Panc1 (cell line): ENCODE measurements around the gene SLC16A5. TPM values are rescaled to one million over a fixed set of nuclear protein-coding genes. Genes with fewer than 3 reads are reported as not detected.

ENCODE experiments used
- ATAC-seq: fragments of 200-7000 bp; cut with Tn5 transposase; 2 replicates; pipeline ENCODE4 v1.9.1; 2020; ENCODE audit warnings: mild to moderate bottlenecking, moderate library complexity
- BruUV-seq: library from RNA; stranded (reverse); fragments of 400-500 nt; replicated peaks from 2 replicates; lab custom pipeline; 2021; lab: Mats Ljungman, UMichigan
- CTCF ChIA-PET: fragments of 300-600 bp; sonication (Branson Sonifier 250); formaldehyde crosslinking; loops from one replicate; lab custom pipeline; 2022; ENCODE audit warnings: antibody characterized with exemption; lab: Charles Lee
- POLR2A ChIA-PET: fragments of 300-600 bp; sonication (Branson Sonifier 250); formaldehyde crosslinking; loops from one replicate; lab custom pipeline; 2022; ENCODE audit warnings: antibody characterized with exemption; lab: Charles Lee
- DNase-seq: peaks from one replicate; pipeline ENCODE4 v3.0.0-alpha.2; 2010; ENCODE audit warnings: low read depth, low spot score
- H3K27ac ChIP-seq: 2 replicates; pipeline ENCODE4 v1.5.1; 2011; ENCODE audit warnings: mild to moderate bottlenecking, low read length, inconsistent platforms
- H3K27me3 ChIP-seq: fragments of 200-500 bp; sonication (Bioruptor generic); 2 replicates; pipeline ENCODE4 v1.6.0; 2014; ENCODE audit warnings: low read length, inconsistent platforms; ENCODE audit not compliant: control insufficient read depth, insufficient read depth
- H3K36me3 ChIP-seq: fragments of 200-500 bp; sonication (Bioruptor generic); 2 replicates; pipeline ENCODE4 v1.5.1; 2014; ENCODE audit warnings: inconsistent platforms, mild to moderate bottlenecking, low read length, moderate library complexity; ENCODE audit not compliant: control insufficient read depth, insufficient read depth
- H3K4me1 ChIP-seq: 2 replicates; pipeline ENCODE4 v1.5.1; 2011; ENCODE audit warnings: inconsistent platforms, mild to moderate bottlenecking, low read length, moderate library complexity; ENCODE audit not compliant: control insufficient read depth, insufficient read depth
- H3K4me3 ChIP-seq, 2 experiments: 2 replicates each; pipeline ENCODE4 v1.5.1; 2011 to 2012; ENCODE audit warnings: low read depth in 2 of 2, low read length in 2 of 2, mild to moderate bottlenecking in 2 of 2, inconsistent platforms in 1 of 2, moderate library complexity in 1 of 2
- H3K9me3 ChIP-seq: fragments of 200-500 bp; sonication (Bioruptor generic); 2 replicates; pipeline ENCODE4 v1.5.1; 2014; ENCODE audit warnings: low read depth, mild to moderate bottlenecking, inconsistent platforms, low read length, moderate library complexity; ENCODE audit not compliant: control insufficient read depth, insufficient read depth
- CTCF ChIP-seq: fragments of 450-650 bp; IDR thresholded peaks from 2 replicates; pipeline ENCODE4 v1.5.1; 2017; ENCODE audit warnings: mild to moderate bottlenecking
- POLR2AphosphoS5 ChIP-seq: IDR thresholded peaks from 2 replicates; pipeline ENCODE4 v1.6.1; 2012; ENCODE audit warnings: mild to moderate bottlenecking, low read depth, low read length, moderate library complexity
- REST ChIP-seq, 2 experiments: IDR thresholded peaks; 2 replicates each; pipeline ENCODE4 v1.6.1; 2011 to 2012; ENCODE audit warnings: low read depth in 2 of 2, control low read depth in 1 of 2, low read length in 1 of 2, mild to moderate bottlenecking in 1 of 2, moderate library complexity in 1 of 2; ENCODE audit not compliant: insufficient read depth in 1 of 2
- SIN3A ChIP-seq: IDR thresholded peaks from 2 replicates; pipeline ENCODE4 v1.6.1; 2012; ENCODE audit warnings: low read depth, mild to moderate bottlenecking, low read length, moderate library complexity, borderline replicate concordance; ENCODE audit not compliant: insufficient read depth
- TCF7L2 ChIP-seq: IDR thresholded peaks from 2 replicates; pipeline ENCODE4 v1.6.1; 2011; ENCODE audit warnings: mild to moderate bottlenecking, low read depth, low read length, inconsistent platforms
- in situ Hi-C: cut with HindIII; loops from 2 replicates; pipeline ENCODE4 v1.10.0; 2016; ENCODE audit warnings: low sequenced_read_pairs, low pct_unique_long_range_greater_than_20kb
- intact Hi-C: fragments of 100-400 bp; cut with micrococcal nuclease; formaldehyde crosslinking; loops from one replicate; pipeline ENCODE4 v1.10.0; 2022; ENCODE audit not compliant: unreplicated experiment
- total RNA-seq: library from RNA; stranded (reverse); gene quantifications from one replicate; pipeline ENCODE4 v1.2.1, GENCODE V29; 2021; ENCODE audit not compliant: unreplicated experiment

SLC16A5 gene
- total RNA-seq, 1 experiment from 2014 or later: 46.6 TPM

GRCh38 chr17:75088465-75089417 lies 987 bp downstream of the SLC16A5 start:
- H3K4me1 ChIP-seq: peaks cover 64% of the 10 kb centered on the region
- CTCF ChIA-PET: interaction anchor here (0.6 to 2.0 kb wide), 7 partner anchors 17 to 141 kb away, joined by 3 to 11 read pairs (median 6); no protein-coding TSS in a partner anchor
- H3K4me3 ChIP-seq: peak overlapping the region; percentile 56 to 76

GRCh38 chr17:75090871-75091854 lies 3.4 kb downstream of the SLC16A5 start:
- POLR2A ChIA-PET: no interaction called here
- no peak for DNase-seq
- peak; percentile 11 for ATAC-seq
- peaks cover 69% of the 10 kb centered on the region for H3K4me1 ChIP-seq
- CTCF ChIA-PET: interaction anchor here (0.6 to 0.9 kb wide), 3 partner anchors 19 to 130 kb away, joined by 3 to 4 read pairs (median 4); no protein-coding TSS in a partner anchor
- BruUV-seq: no TSS peak
- TF ChIP-seq SIN3A: no peak
- peak; percentile 20 for TF ChIP-seq POLR2AphosphoS5
- no peaks in the 10 kb centered on the region; the same call in 1 of the 2 replicates for H3K36me3 ChIP-seq
- in situ Hi-C loops: no loop called here
- no peaks in the 10 kb centered on the region for H3K27me3 ChIP-seq
- intact Hi-C loops: no loop called here
- H3K9me3 ChIP-seq: no peaks in the 10 kb centered on the region
- peak overlapping the region; percentile 72 for H3K27ac ChIP-seq
- peak overlapping the region; percentile 9 to 50 for H3K4me3 ChIP-seq

More at GRCh38 chr17:75088465-75089417, 987 bp downstream of the SLC16A5 start:
- in situ Hi-C loops (no loop called here), intact Hi-C loops (no loop called here)
- TF ChIP-seq POLR2AphosphoS5 (no peak), TCF7L2 (peak; percentile 54)
- Histone ChIP-seq H3K36me3 (no peaks in the 10 kb centered on the region; the same call in 1 of the 2 replicates), H3K27me3 (no peaks in the 10 kb centered on the region), H3K9me3 (no peaks in the 10 kb centered on the region), H3K27ac (peak overlapping the region; percentile 93)
- POLR2A ChIA-PET: interaction anchor here (0.6 kb wide), 1 partner anchor 348 kb away, joined by 16 read pairs; no protein-coding TSS in a partner anchor
- DNase-seq (no peak), ATAC-seq (peak; percentile 61)
- BruUV-seq: TSS peak; percentile 73

GRCh38 chr17:75091855-75092327 lies 4.1 kb downstream of the SLC16A5 start:
- in situ Hi-C loops: no loop called here
- CTCF ChIA-PET: interaction anchor here (0.8 kb wide), 1 partner anchor 131 kb away, joined by 4 read pairs; no protein-coding TSS in a partner anchor
- no peak for TF ChIP-seq SIN3A
- no peak for TF ChIP-seq TCF7L2
- TF ChIP-seq CTCF: no peak
- TF ChIP-seq REST (IDR thresholded peaks at IDR 0.05; ENCODE audit: insufficient read depth in 1 of 2, low read depth in 2 of 2, low read length in 1 of 2): no peak
- TF ChIP-seq POLR2AphosphoS5: no peak
- ATAC-seq (no peak), DNase-seq (no peak)
- peaks cover 69% of the 10 kb centered on the region for H3K4me1 ChIP-seq
- intact Hi-C loops: no loop called here
- H3K27ac ChIP-seq: peak overlapping the region; percentile 72
- no peaks in the 10 kb centered on the region for H3K9me3 ChIP-seq
- POLR2A ChIA-PET: no interaction called here
- H3K27me3 ChIP-seq: no peaks in the 10 kb centered on the region
- H3K4me3 ChIP-seq: peak overlapping the region; percentile 9 to 50
- BruUV-seq: no TSS peak
- H3K36me3 ChIP-seq: no peaks in the 10 kb centered on the region; the same call in 1 of the 2 replicates
